Activated CD4-positive, CD25-positive, alpha-beta regulatory T cell (primary cell): ENCODE measurements around the gene MASP1.

Experiments used
- DNase-seq, 4 experiments: peaks; one replicate each; lab custom pipeline; 2025; lab: John Stamatoyannopoulos, UW

Gene MASP1

GRCh38 chr3:187186801-187187421 lies 104.6 kb downstream of the MASP1 start:
- no peak for DNase-seq

GRCh38 chr3:187186375-187186774 lies 105.2 kb downstream of the MASP1 start:
- no peak for DNase-seq

GRCh38 chr3:187185759-187186158 lies 105.8 kb downstream of the MASP1 start:
- no peak for DNase-seq
